PC-9 (cell line): Measurements from ENCODE around the gene HAO2. TPM values are rescaled to one million over a fixed set of nuclear protein-coding genes. Genes with fewer than 3 reads are reported as not detected.

ENCODE experiments used
- BruUV-seq: library from RNA; stranded (reverse); fragments of 400-500 nt; replicated peaks from 2 replicates; lab custom pipeline; 2021; lab: Mats Ljungman, UMichigan
- CTCF ChIA-PET: fragments of 300-600 bp; sonication (Branson Sonifier 250); formaldehyde crosslinking; loops from one replicate; lab custom pipeline; 2022; ENCODE audit warnings: antibody characterized with exemption; lab: Charles Lee
- POLR2A ChIA-PET: fragments of 300-600 bp; sonication (Branson Sonifier 250); formaldehyde crosslinking; loops from one replicate; lab custom pipeline; 2022; ENCODE audit warnings: antibody characterized with exemption; ENCODE audit not compliant: unreplicated experiment; lab: Charles Lee
- DNase-seq, 2 experiments: peaks; one replicate each; pipeline versions ENCODE4 v3.0.0 to v3.0.0-alpha.2; 2015 to 2022; ENCODE audit warnings: mixed read lengths in 1 of 2
- H2AFZ ChIP-seq: fragments of 200-600 bp; sonication (generic); 2 replicates; pipeline ENCODE4 v1.8.1; 2017; ENCODE audit warnings: antibody characterized with exemption
- H3F3A ChIP-seq: fragments of 200-600 bp; sonication (generic); 2 replicates; pipeline ENCODE4 v1.8.1; 2017; ENCODE audit warnings: antibody characterized with exemption, mild to moderate bottlenecking, low read depth; ENCODE audit not compliant: insufficient read depth
- H3K27ac ChIP-seq: fragments of 200-600 bp; sonication (generic); 2 replicates; pipeline ENCODE4 v1.6.1; 2016; ENCODE audit warnings: mixed run types
- H3K27me3 ChIP-seq: fragments of 200-600 bp; sonication (generic); 2 replicates; pipeline ENCODE4 v1.6.1; 2016; ENCODE audit warnings: low read depth, mixed run types; ENCODE audit not compliant: insufficient read depth
- H3K36me3 ChIP-seq: fragments of 200-600 bp; sonication (generic); 2 replicates; pipeline ENCODE4 v1.6.1; 2016; ENCODE audit warnings: low read depth, mixed run types
- H3K4me1 ChIP-seq: fragments of 200-600 bp; sonication (generic); replicated peaks from 2 replicates; pipeline ENCODE4 v1.6.1; 2016; ENCODE audit warnings: mixed run types; ENCODE audit not compliant: insufficient read depth
- H3K4me2 ChIP-seq: fragments of 200-600 bp; sonication (generic); 2 replicates; pipeline ENCODE4 v1.6.1; 2017; ENCODE audit warnings: mixed run types
- H3K4me3 ChIP-seq: fragments of 200-600 bp; sonication (generic); 2 replicates; pipeline ENCODE4 v1.6.1; 2016; ENCODE audit warnings: mixed run types
- H3K79me2 ChIP-seq: fragments of 200-600 bp; sonication (generic); 2 replicates; pipeline ENCODE4 v1.6.1; 2017; ENCODE audit warnings: low read depth, mixed run types
- H3K9me2 ChIP-seq: fragments of 200-600 bp; sonication (generic); 2 replicates; pipeline ENCODE4 v1.8.1; 2017; ENCODE audit warnings: mild to moderate bottlenecking; ENCODE audit not compliant: insufficient read depth
- H3K9me3 ChIP-seq: fragments of 200-600 bp; sonication (generic); 2 replicates; pipeline ENCODE4 v1.8.1; 2016; ENCODE audit warnings: low read depth; ENCODE audit not compliant: insufficient read depth
- H4K20me1 ChIP-seq: fragments of 200-600 bp; sonication (generic); 2 replicates; pipeline ENCODE4 v1.8.1; 2017; ENCODE audit not compliant: insufficient read depth
- EZH2 ChIP-seq: fragments of 200-600 bp; sonication (generic); IDR thresholded peaks from 2 replicates; pipeline ENCODE4 v1.8.0; 2017; ENCODE audit warnings: antibody characterized with exemption, low read depth
- intact Hi-C: fragments of 100-400 bp; cut with micrococcal nuclease; formaldehyde crosslinking; loops from one replicate; pipeline ENCODE4 v1.10.0; 2022; ENCODE audit not compliant: unreplicated experiment
- total RNA-seq: library from RNA; stranded (reverse); gene quantifications from 2 replicates; pipeline ENCODE4 v1.2.3, GENCODE V29; 2021
- TF ChIP-seq, protein P1 (sequence below): fragments of 200-600 bp; sonication (generic); conservative IDR thresholded peaks from 2 replicates; pipeline ENCODE4 v1.6.1; 2017; ENCODE audit warnings: mixed run types, antibody characterized with exemption, mild to moderate bottlenecking, moderate library complexity

HAO2 gene
- total RNA-seq, 1 experiment from 2014 or later = not detected

DNA sequence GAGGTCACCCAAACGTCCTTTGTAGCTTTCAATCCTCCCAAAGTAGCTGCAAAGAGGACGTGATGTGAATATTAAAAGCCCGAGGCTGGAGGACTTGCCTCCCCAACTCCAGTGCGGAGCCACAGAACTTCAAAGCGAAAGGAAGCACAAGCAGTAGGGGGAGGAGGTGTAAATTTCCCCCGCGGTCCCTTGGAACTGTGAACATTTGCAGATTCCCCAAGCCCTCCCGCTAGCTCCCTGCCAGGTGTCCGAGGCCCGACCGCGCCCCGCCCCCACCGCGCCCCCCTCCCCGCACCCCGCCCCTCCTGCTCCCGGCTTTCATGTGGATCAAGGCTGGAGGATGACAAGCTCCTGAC is 41.5 kb upstream of the HAO2 start:
- ChIA-PET CTCF (no interaction called here), POLR2A (no interaction called here)
- H3F3A ChIP-seq = no peaks in the 10 kb centered on the region; the same call in 1 of the 2 replicates
- DNase-seq = no peak
- no peak overlapping the region for H2AFZ ChIP-seq
- no TSS peak for BruUV-seq
- H3K79me2 ChIP-seq = no peaks in the 10 kb centered on the region
- intact Hi-C loops = no loop called here
- peaks cover 3% of the 10 kb centered on the region; the same call in 1 of the 2 replicates for H3K27me3 ChIP-seq
- peaks cover 11% of the 10 kb centered on the region; the same call in 1 of the 2 replicates for H3K4me1 ChIP-seq
- H3K9me2 ChIP-seq = no peaks in the 10 kb centered on the region
- no peak overlapping the region for H3K4me3 ChIP-seq
- no peaks in the 10 kb centered on the region for H4K20me1 ChIP-seq
- no peak overlapping the region for H3K27ac ChIP-seq
- H3K9me3 ChIP-seq = no peaks in the 10 kb centered on the region
- no peak for TF ChIP-seq EZH2
- TF ChIP-seq, protein P1, sequence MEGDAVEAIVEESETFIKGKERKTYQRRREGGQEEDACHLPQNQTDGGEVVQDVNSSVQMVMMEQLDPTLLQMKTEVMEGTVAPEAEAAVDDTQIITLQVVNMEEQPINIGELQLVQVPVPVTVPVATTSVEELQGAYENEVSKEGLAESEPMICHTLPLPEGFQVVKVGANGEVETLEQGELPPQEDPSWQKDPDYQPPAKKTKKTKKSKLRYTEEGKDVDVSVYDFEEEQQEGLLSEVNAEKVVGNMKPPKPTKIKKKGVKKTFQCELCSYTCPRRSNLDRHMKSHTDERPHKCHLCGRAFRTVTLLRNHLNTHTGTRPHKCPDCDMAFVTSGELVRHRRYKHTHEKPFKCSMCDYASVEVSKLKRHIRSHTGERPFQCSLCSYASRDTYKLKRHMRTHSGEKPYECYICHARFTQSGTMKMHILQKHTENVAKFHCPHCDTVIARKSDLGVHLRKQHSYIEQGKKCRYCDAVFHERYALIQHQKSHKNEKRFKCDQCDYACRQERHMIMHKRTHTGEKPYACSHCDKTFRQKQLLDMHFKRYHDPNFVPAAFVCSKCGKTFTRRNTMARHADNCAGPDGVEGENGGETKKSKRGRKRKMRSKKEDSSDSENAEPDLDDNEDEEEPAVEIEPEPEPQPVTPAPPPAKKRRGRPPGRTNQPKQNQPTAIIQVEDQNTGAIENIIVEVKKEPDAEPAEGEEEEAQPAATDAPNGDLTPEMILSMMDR = no peak
- no peaks in the 10 kb centered on the region for H3K36me3 ChIP-seq
- H3K4me2 ChIP-seq = no peak overlapping the region

DNA sequence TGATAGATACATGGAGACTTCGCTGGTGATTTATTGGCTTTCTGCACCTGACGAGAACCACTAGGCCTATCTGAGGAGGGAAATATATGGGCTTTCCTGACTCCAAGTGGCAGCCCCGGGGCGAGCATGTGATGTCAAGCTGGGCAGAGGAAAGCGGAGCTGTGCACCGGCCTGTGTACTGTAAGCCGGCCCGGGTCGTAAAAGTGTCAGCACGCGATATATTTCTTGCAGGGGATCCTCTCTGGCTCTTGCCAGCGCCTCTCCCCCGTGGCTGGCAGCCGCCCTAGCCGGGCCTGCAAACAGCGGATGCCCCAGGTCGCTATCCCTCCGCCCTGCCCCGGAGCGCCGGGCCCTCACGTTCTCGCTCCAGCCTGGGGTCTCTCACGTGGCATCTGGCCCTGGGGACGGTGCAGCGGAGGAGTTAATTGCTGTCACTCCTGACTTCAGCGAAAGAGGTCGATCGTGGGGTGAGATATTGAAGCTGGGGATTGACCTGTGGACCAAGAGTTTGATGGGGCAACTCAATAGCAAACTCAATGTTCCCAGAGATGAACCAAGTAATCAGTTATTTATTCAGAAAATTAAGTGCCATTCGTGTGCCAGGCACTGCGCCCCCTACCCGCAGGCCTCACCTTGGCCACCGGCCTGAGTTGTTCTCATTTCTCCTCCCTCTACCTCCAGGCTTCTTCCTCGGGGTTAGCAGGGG is 41.0 kb upstream of the HAO2 start:
- Histone ChIP-seq H3K4me2 (no peak overlapping the region), H3F3A (no peaks in the 10 kb centered on the region; the same call in 1 of the 2 replicates), H3K27me3 (peaks cover 3% of the 10 kb centered on the region; the same call in 1 of the 2 replicates), H3K9me3 (no peaks in the 10 kb centered on the region), H3K9me2 (no peaks in the 10 kb centered on the region), H2AFZ (no peak overlapping the region), H3K4me3 (no peak overlapping the region), H3K79me2 (no peaks in the 10 kb centered on the region), H4K20me1 (no peaks in the 10 kb centered on the region), H3K4me1 (peaks cover 11% of the 10 kb centered on the region; the same call in 1 of the 2 replicates), H3K36me3 (no peaks in the 10 kb centered on the region), H3K27ac (no peak overlapping the region)
- no peak for DNase-seq
- TF ChIP-seq, protein P1 = no peak
- no peak for TF ChIP-seq EZH2
- CTCF ChIA-PET = no interaction called here
- intact Hi-C loops = no loop called here
- POLR2A ChIA-PET = no interaction called here
- no TSS peak for BruUV-seq

DNA sequence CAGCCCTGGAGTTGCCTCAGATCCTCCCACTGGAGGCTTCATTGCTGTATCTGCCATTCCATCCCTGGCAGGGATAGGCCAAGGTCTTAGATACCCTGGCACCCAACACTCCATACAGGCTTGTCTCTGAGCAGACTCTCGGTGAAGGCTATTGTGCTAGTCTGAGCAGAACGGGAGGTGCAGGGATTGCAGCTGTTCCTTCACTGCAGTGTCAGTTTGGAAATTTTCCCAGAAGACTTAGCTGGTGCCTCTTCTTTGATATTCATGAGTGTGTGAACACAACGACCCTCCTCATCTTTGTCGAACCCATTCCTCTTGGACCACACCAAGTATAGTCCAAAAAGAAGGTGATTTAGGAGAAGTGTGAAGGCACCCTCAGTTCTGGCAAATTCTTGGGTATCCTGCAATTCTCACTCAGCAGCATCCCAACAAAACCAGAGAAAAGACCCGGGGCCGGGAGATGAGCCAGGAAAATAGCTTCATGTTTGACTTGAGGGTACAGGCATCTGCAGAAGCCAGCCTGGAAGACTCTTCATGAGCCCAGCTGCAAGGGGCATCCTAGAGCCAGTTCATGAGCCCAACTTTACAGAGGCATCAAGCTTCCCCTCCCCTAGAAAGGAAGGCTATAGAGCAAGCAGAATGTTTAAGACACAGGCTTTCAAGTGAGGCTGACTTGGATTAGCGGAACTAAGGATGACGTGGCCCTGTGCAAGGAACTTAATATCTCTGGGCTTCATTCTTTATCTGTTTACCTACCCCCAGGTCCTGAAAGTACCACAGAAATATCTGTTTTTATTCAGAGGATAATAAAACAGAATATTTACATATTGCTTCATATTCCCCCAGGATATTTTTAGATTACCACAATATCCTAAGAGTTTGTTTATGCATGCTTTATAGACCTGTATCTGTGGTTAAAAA is 38.8 kb upstream of the HAO2 start:
- Histone ChIP-seq H3K27ac (no peak overlapping the region), H2AFZ (no peak overlapping the region), H3K9me3 (no peaks in the 10 kb centered on the region), H3K4me2 (no peak overlapping the region), H3K9me2 (no peaks in the 10 kb centered on the region), H3K79me2 (no peaks in the 10 kb centered on the region), H3K27me3 (peaks cover 3% of the 10 kb centered on the region; the same call in 1 of the 2 replicates), H4K20me1 (no peaks in the 10 kb centered on the region), H3K4me3 (no peak overlapping the region), H3F3A (no peaks in the 10 kb centered on the region; the same call in 1 of the 2 replicates), H3K4me1 (peaks cover 11% of the 10 kb centered on the region; the same call in 1 of the 2 replicates), H3K36me3 (no peaks in the 10 kb centered on the region)
- intact Hi-C loops = no loop called here
- TF ChIP-seq, protein P1 = no peak
- no peak for TF ChIP-seq EZH2
- no TSS peak for BruUV-seq
- peak in 1 of 2 experiments; percentile 50 for DNase-seq
- ChIA-PET CTCF (no interaction called here), POLR2A (no interaction called here)
